Suprapubic skin (tissue), 4 donors: ENCODE measurements around the gene SLC28A1. TPM values are rescaled to one million over a fixed set of nuclear protein-coding genes. Genes with fewer than 3 reads are reported as not detected.

Experiments used
- DNase-seq, 2 donors: peaks; one replicate each; pipeline ENCODE4 v3.0.0-alpha.2; 2019; ENCODE audit warnings: low spot score in 2 of 2
- H3K27ac ChIP-seq: fragments of 200-600 bp; sonication (generic); one replicate; pipeline ENCODE4 v1.5.1; 2019
- H3K27me3 ChIP-seq: fragments of 200-600 bp; sonication (generic); one replicate; pipeline ENCODE4 v1.5.1; 2019
- H3K36me3 ChIP-seq: fragments of 200-600 bp; sonication (generic); one replicate; pipeline ENCODE4 v1.5.1; 2019
- H3K4me1 ChIP-seq: fragments of 200-600 bp; sonication (generic); one replicate; pipeline ENCODE4 v1.5.1; 2019
- H3K4me3 ChIP-seq: fragments of 200-600 bp; sonication (generic); one replicate; pipeline ENCODE4 v1.5.1; 2019; ENCODE audit warnings: mild to moderate bottlenecking
- H3K9me3 ChIP-seq: fragments of 200-600 bp; sonication (generic); one replicate; pipeline ENCODE4 v1.5.1; 2019
- EP300 ChIP-seq: sonication (generic); formaldehyde crosslinking; IDR thresholded peaks from one replicate; pipeline ENCODE4 v1.6.1; 2017; ENCODE audit warnings: antibody characterized with exemption
- POLR2A ChIP-seq, 2 donors: fragments of 450-650 bp; IDR thresholded peaks; one replicate each; pipeline ENCODE4 v1.6.1; 2017; ENCODE audit warnings: antibody characterized with exemption in 2 of 2, mild to moderate bottlenecking in 2 of 2, moderate library complexity in 2 of 2
- POLR2AphosphoS5 ChIP-seq, 3 donors: sonication (generic); formaldehyde crosslinking; IDR thresholded peaks; one replicate each; pipeline ENCODE4 v1.6.1; 2017; ENCODE audit warnings: antibody characterized with exemption in 3 of 3
- WGBS: methylation state at CpG from one replicate; pipeline ENCODE4 v1.1.5; 2018; 5-methylcytosine and 5-hydroxymethylcytosine counted together
- total RNA-seq, 4 donors: library from RNA; depleted of rRNA; stranded (reverse); fragments of >200 nt; gene quantifications; one replicate each; pipeline ENCODE4 v1.1.0, GENCODE V29; 2016
- TF ChIP-seq, protein P1 (sequence below), 2 donors: fragments of 200-600 bp in 1 of 2; fragments of 450-650 bp in 1 of 2; sonication (generic) in 1 of 2; IDR thresholded peaks; one replicate each; pipeline ENCODE4 v1.5.1; 2016 to 2019; ENCODE audit warnings: antibody characterized with exemption in 2 of 2, mild to moderate bottlenecking in 1 of 2, moderate library complexity in 1 of 2

The SLC28A1 gene
- total RNA-seq, 4 donors from 2014 or later: not detected

DNA sequence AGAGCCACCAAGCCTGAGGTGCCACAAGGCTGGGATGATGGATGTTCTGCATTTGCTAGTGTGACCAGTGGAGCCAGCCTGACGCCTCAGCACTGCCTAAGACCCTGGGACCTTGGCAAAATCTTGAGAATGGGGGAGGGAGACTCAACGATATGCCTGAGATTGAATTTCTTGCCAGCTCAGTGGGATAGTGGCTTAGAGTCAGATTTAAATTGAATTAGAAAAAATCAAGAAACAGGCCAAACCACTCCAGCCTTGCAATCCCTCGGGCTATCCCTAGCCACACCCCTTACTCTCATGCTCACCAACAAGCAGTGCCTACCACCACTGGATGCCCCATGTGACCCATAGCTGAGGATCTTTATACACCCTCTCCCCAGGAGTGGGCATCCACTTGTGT is 78.5 kb downstream of the SLC28A1 start:
- Histone ChIP-seq H3K4me1 (no peaks in the 10 kb centered on the region), H3K27ac (no peak overlapping the region), H3K36me3 (no peaks in the 10 kb centered on the region), H3K4me3 (no peak overlapping the region), H3K27me3 (no peaks in the 10 kb centered on the region), H3K9me3 (no peaks in the 10 kb centered on the region)
- 44% methylated on average over 3 of the region's 3 CpGs for WGBS
- TF ChIP-seq, protein P1, sequence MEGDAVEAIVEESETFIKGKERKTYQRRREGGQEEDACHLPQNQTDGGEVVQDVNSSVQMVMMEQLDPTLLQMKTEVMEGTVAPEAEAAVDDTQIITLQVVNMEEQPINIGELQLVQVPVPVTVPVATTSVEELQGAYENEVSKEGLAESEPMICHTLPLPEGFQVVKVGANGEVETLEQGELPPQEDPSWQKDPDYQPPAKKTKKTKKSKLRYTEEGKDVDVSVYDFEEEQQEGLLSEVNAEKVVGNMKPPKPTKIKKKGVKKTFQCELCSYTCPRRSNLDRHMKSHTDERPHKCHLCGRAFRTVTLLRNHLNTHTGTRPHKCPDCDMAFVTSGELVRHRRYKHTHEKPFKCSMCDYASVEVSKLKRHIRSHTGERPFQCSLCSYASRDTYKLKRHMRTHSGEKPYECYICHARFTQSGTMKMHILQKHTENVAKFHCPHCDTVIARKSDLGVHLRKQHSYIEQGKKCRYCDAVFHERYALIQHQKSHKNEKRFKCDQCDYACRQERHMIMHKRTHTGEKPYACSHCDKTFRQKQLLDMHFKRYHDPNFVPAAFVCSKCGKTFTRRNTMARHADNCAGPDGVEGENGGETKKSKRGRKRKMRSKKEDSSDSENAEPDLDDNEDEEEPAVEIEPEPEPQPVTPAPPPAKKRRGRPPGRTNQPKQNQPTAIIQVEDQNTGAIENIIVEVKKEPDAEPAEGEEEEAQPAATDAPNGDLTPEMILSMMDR (IDR thresholded peaks at IDR 0.05): no peak
- TF ChIP-seq POLR2A (IDR thresholded peaks at IDR 0.05) (no peak), POLR2AphosphoS5 (IDR thresholded peaks at IDR 0.05) (no peak), EP300 (no peak)
- no peak for DNase-seq

DNA sequence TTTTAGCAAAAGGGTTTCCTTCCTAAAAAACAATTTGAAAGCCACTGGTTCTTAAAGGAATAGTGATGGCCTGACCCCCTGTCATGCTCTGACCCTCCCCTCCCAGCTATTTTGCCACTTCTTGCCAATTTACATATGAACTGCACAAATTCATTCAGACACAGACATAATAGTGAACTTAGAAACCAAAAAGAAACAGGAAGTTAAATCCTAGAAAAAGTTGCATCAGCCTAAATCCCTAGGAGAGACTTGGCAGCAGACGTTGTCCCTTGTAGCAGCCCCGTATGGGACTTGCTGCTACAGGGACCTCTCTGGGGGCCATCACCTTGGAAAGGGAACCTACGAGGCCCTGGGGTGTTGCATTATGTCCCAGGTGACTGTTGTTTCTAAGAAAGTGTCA is 82.9 kb downstream of the SLC28A1 start:
- H3K27ac ChIP-seq: no peak overlapping the region
- no peaks in the 10 kb centered on the region for H3K36me3 ChIP-seq
- TF ChIP-seq EP300 (no peak), POLR2AphosphoS5 (IDR thresholded peaks at IDR 0.05) (no peak), POLR2A (IDR thresholded peaks at IDR 0.05) (no peak)
- TF ChIP-seq, protein P1 (IDR thresholded peaks at IDR 0.05): no peak
- DNase-seq: peak in 1 of 2 donors; percentile 24
- H3K9me3 ChIP-seq: no peaks in the 10 kb centered on the region
- H3K4me1 ChIP-seq: no peaks in the 10 kb centered on the region
- no peak overlapping the region for H3K4me3 ChIP-seq
- no peaks in the 10 kb centered on the region for H3K27me3 ChIP-seq
- WGBS: 54% methylated on average over 3 of the region's 3 CpGs

DNA sequence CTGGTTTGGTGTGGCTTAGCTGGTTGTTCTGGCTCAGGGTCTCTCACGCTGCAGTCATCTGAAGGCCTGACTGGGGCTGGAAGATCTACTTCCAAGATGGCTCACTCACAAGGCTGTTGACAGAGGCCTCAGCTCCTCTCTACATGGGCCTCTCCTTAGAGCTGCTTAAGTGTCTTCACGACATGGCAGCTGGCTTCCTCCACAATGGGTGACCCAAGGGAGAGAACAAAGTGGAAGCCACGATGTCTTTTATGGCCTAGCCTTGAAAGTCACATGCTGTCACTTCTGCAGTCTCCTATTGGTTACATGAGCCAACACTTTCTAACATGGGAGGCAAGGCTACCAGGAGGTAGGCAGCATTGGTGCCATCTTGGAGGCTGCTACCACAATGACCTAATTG is 83.8 kb downstream of the SLC28A1 start:
- no peak for DNase-seq
- H3K4me1 ChIP-seq: no peaks in the 10 kb centered on the region
- H3K9me3 ChIP-seq: no peaks in the 10 kb centered on the region
- no peak overlapping the region for H3K27ac ChIP-seq
- TF ChIP-seq POLR2AphosphoS5 (IDR thresholded peaks at IDR 0.05): no peak
- no peaks in the 10 kb centered on the region for H3K36me3 ChIP-seq
- H3K4me3 ChIP-seq: no peak overlapping the region
- H3K27me3 ChIP-seq: no peaks in the 10 kb centered on the region
- WGBS: 100% methylated on average over 3 of the region's 3 CpGs

DNA sequence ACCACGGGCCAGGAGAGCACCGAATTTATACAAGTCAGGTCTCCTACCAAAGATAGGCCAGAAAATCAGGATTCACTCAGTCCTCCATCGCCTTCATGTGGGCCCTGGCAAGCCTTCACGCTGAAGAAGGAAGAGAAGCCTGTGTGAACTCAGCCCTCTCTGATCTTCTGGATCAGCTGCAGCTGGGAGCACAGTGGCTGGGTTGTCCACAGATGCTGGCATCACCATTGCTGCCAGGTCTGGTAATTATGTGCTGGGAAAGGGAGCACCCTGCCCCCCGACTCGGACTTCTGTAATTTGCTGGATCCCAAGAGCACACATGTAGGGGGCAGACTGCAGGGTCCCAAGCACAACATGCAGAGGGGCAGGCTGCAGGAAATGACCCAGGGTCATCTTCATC is 84.8 kb downstream of the SLC28A1 start:
- peak in 1 of 2 donors; percentile 31 for DNase-seq
- no peaks in the 10 kb centered on the region for H3K4me1 ChIP-seq
- H3K27ac ChIP-seq: no peak overlapping the region
- TF ChIP-seq, protein P1 (IDR thresholded peaks at IDR 0.05): no peak
- TF ChIP-seq EP300 (no peak), POLR2A (IDR thresholded peaks at IDR 0.05) (no peak), POLR2AphosphoS5 (IDR thresholded peaks at IDR 0.05) (no peak)
- no peaks in the 10 kb centered on the region for H3K36me3 ChIP-seq
- WGBS: 68% methylated on average over 6 of the region's 6 CpGs
- H3K4me3 ChIP-seq: no peak overlapping the region
- no peaks in the 10 kb centered on the region for H3K27me3 ChIP-seq
- no peaks in the 10 kb centered on the region for H3K9me3 ChIP-seq

DNA sequence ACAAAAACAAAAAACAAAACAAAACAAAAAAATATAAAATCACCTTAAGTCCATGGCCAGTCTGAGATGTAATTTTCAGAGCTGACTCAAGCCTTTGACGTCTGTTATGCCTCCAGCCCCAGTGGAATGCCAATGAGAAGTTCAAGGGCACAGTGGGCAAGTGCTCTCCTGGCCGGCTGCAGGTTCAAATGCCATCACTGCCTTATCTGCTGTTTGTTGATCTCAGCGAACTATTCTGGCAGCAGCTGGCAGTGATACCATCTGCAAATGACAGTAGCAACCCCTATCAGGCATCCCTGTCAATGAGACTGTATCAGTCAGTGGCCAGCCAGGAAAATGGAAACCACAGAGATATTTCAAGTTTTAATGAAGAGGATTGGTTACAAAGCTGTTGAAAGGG is 86.4 kb downstream of the SLC28A1 start:
- TF ChIP-seq POLR2A (IDR thresholded peaks at IDR 0.05): no peak
- TF ChIP-seq POLR2AphosphoS5 (IDR thresholded peaks at IDR 0.05): no peak
- TF ChIP-seq, protein P1 (IDR thresholded peaks at IDR 0.05): no peak
- TF ChIP-seq EP300: no peak
- 71% methylated on average over 3 of the region's 3 CpGs for WGBS
- Histone ChIP-seq H3K4me1 (no peaks in the 10 kb centered on the region), H3K4me3 (no peak overlapping the region), H3K27me3 (no peaks in the 10 kb centered on the region), H3K36me3 (no peaks in the 10 kb centered on the region), H3K27ac (no peak overlapping the region), H3K9me3 (no peaks in the 10 kb centered on the region)
- peak in 1 of 2 donors; percentile 35 for DNase-seq
